Measurements from ENCODE around the gene KCNIP1.
"Not testable (repeated sequence)": the region's sequence is repeated elsewhere in the genome, so short reads cannot be mapped to it uniquely, and the experiment has no call there.

The KCNIP1 gene

DNA sequence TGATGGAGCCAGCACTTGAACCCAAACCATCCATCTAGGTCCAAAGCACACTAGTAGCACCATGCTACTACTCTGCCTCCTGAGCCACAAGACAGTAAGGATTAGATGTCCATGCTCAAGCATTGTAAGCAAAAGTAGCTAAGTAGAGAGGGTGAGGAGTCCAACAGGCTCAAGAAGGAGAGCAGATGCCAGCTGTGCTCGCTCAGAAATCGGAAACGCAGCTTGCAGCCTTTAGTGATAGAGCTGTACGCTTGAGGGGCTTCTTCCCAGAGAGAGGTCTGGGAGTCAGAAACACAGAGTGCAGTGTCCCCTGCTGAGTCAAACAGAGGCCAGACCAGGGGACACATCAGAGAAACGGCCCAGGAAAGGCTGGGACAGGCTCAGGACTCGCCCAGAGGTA lies 247.0 kb downstream of the KCNIP1 start:
- Histone ChIP-seq H3K9ac (ENCODE audit: low read length) (no peak overlapping the region), H3K9me3 (ENCODE audit: control insufficient read depth, insufficient read depth, low read depth, low read length) (no peaks in the 10 kb centered on the region), H3K4me1 (ENCODE audit: control insufficient read depth, insufficient read depth, low read length) (peaks cover 26% of the 10 kb centered on the region), H3K4me3 (ENCODE audit: low read depth, low read length) (no peak overlapping the region), H3K36me3 (ENCODE audit: control insufficient read depth, insufficient read depth, low read length) (peaks cover 10% of the 10 kb centered on the region; the same call in 1 of the 2 replicates), H3K27ac (ENCODE audit: low read depth, low read length) (no peak overlapping the region), H3K27me3 (ENCODE audit: control insufficient read depth, insufficient read depth, low read length) (no peaks in the 10 kb centered on the region)

DNA sequence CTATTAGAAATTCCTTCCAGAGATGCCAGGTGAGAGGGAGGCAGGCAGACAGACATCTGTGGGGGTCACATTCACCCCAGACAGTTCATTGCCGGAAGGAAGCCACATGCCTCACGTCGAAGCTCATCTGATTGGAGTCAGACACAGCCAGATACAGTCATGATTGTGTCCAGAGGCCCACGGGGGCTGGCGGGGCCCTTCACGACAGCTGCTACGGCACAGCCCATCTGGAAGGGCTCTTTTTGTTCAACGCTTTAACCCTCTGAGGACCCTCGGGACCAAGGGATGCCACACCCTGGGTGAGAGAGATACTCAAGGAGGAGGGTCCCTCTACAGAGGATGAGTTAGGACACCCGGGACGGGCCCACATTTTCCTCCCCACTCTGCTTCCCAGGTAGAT lies 247.8 kb downstream of the KCNIP1 start:
- H3K4me1 ChIP-seq (ENCODE audit: control insufficient read depth, insufficient read depth, low read length) = peaks cover 19% of the 10 kb centered on the region

DNA sequence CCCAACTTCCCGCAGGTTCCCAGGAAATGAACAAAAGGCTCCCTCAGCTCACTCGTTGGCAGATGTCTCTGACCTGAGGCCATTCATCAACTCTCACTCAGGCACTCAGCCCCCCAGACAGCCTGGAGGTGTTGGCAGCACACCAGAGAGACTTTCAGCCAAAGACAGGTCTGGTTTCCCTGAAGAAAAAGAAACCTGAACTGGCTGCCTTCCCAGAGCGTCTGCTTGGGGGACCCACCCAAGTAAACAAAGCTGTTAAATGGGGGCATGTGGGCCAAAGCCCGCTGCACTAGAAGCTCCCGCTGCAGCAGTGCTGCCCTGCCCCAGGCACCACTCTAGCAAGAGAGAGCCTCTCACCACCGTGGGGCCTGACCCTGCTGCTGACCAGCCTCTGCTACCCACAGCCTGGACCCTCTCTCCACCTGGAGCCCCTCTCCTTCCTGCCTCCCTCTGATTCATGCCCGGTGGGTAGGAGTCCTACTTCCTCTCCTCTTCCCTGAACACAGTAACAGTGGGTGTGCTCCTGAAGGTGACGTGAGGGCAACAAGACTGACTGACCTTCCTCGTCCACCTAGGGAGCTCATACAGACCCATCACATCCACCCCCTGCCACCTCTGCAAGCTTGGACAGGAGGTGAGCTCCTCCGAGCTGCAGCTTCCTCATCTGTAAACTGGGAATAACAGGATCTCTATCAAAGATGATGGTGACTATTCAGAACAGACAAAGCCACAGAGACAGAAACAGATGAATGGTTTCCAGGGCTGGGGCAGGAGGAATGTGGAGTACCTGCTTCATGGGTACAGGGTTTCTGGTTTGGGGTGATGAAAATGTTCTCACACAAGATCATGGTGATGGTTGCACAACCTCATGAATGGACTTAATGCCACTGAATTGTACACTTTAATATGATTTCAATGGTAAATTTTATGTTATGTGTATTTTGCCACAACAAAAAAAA lies 248.7 kb downstream of the KCNIP1 start:
- Histone ChIP-seq H3K36me3 (ENCODE audit: control insufficient read depth, insufficient read depth, low read length) (peaks cover 21% of the 10 kb centered on the region; the same call in 1 of the 2 replicates), H3K9ac (ENCODE audit: low read length) (no peak overlapping the region), H3K4me1 (ENCODE audit: control insufficient read depth, insufficient read depth, low read length) (peaks cover 24% of the 10 kb centered on the region; the same call in 1 of the 2 replicates), H3K4me3 (ENCODE audit: low read depth, low read length) (no peak overlapping the region), H3K27ac (ENCODE audit: low read depth, low read length) (no peak overlapping the region), H3K9me3 (ENCODE audit: control insufficient read depth, insufficient read depth, low read depth, low read length) (no peaks in the 10 kb centered on the region), H3K27me3 (ENCODE audit: control insufficient read depth, insufficient read depth, low read length) (no peaks in the 10 kb centered on the region)

More for the DNA sequence above, 247.8 kb downstream of the KCNIP1 start:
- H3K9me3 ChIP-seq (ENCODE audit: control insufficient read depth, insufficient read depth, low read depth, low read length) = no peaks in the 10 kb centered on the region
- H3K4me3 ChIP-seq (ENCODE audit: low read depth, low read length) = no peak overlapping the region
- no peak overlapping the region for H3K27ac ChIP-seq (ENCODE audit: low read depth, low read length)
- H3K36me3 ChIP-seq (ENCODE audit: control insufficient read depth, insufficient read depth, low read length) = peaks cover 15% of the 10 kb centered on the region; the same call in 1 of the 2 replicates
- H3K9ac ChIP-seq (ENCODE audit: low read length) = no peak overlapping the region
- no peaks in the 10 kb centered on the region for H3K27me3 ChIP-seq (ENCODE audit: control insufficient read depth, insufficient read depth, low read length)

DNA sequence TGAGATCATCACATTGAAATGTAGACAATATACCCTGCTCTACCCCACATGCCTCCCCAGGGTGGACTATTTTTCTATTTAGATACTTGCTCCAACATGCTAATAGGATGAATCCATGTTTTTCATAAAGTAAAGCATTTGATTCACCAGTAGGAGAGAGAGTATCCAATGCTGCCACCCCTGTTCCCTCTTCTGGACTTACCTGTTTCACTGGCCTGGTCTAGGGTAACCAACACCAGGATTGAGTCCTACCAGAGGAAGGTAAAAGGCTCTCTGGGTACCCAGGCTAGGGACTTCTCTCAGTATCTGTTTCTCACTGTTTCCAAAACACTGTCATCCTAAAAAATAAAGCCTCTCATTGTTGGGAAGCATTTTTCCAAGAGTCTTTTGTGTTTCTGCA lies 249.5 kb downstream of the KCNIP1 start:
- peaks cover 21% of the 10 kb centered on the region; the same call in 1 of the 2 replicates for H3K36me3 ChIP-seq (ENCODE audit: control insufficient read depth, insufficient read depth, low read length)
- H3K9me3 ChIP-seq (ENCODE audit: control insufficient read depth, insufficient read depth, low read depth, low read length) = no peaks in the 10 kb centered on the region
- no peak overlapping the region for H3K9ac ChIP-seq (ENCODE audit: low read length)
- H3K4me3 ChIP-seq (ENCODE audit: low read depth, low read length) = no peak overlapping the region
- H3K27ac ChIP-seq (ENCODE audit: low read depth, low read length) = no peak overlapping the region
- no peaks in the 10 kb centered on the region for H3K27me3 ChIP-seq (ENCODE audit: control insufficient read depth, insufficient read depth, low read length)
- H3K4me1 ChIP-seq (ENCODE audit: control insufficient read depth, insufficient read depth, low read length) = peaks cover 31% of the 10 kb centered on the region; the same call in 1 of the 2 replicates

DNA sequence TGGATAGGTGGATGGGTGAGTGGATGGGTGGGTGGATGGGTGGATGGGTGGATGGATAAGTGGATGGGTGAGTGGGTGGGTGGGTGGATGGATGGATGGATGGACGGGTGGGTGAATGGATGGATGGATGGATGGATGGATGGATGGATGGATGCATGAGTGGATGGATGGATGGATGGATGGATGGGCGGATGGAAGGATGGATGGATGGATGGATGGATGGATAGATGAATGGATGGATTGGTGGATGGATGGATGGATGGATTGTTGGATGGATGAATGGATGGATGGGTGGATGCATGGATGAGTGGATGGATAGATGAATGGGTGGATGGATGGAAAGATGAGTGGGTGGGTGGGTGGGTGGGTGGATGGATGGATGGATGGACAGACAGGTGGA lies 250.7 kb downstream of the KCNIP1 start:
- not testable (repeated sequence) for H3K9ac ChIP-seq (ENCODE audit: low read length); H3K9me3 ChIP-seq (ENCODE audit: control insufficient read depth, insufficient read depth, low read depth, low read length); H3K27me3 ChIP-seq (ENCODE audit: control insufficient read depth, insufficient read depth, low read length); H3K27ac ChIP-seq (ENCODE audit: low read depth, low read length); H3K4me3 ChIP-seq (ENCODE audit: low read depth, low read length)
- Histone ChIP-seq H3K36me3 (ENCODE audit: control insufficient read depth, insufficient read depth, low read length) (peaks cover 21% of the 10 kb centered on the region; the same call in 1 of the 2 replicates), H3K4me1 (ENCODE audit: control insufficient read depth, insufficient read depth, low read length) (peaks cover 23% of the 10 kb centered on the region; the same call in 1 of the 2 replicates)

DNA sequence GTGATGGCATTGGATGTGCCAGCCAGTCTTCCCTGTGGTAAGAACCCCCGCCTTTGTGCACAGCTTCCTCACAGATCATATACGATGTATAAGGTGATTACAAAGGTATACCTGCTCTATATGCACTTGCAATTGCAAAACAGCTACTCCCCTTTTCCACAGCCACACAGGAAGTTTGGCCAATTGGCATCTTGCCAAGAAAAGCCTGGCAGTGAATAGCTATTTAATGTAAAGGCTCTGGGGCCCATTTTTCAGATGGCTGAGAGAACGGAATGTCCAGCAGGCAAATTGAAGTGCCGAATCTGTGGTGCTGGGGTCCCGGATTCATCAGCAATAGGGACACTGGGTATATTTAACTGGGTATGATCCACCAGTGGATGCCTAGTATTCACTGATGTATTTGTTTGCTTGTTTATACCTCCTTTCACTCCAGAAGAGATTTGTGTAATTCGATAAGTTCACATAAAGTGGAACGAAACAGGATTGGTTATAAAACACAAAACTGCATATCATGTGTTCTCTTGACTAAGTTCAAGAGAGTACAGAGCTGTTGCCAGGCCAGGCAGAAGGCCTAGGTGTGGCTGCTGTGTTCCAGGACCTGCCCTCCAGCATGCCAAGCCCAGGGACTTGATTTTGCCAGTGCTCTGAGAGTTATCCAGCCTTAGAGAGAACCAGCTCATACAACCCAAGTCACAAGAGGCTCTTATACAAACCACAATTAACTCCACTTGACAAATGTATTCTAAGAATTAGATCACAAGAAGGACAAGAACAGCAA lies 252.0 kb downstream of the KCNIP1 start:
- peaks cover 28% of the 10 kb centered on the region for H3K4me1 ChIP-seq (ENCODE audit: control insufficient read depth, insufficient read depth, low read length)
- H3K9me3 ChIP-seq (ENCODE audit: control insufficient read depth, insufficient read depth, low read depth, low read length) = no peaks in the 10 kb centered on the region
- H3K4me3 ChIP-seq (ENCODE audit: low read depth, low read length) = no peak overlapping the region
- H3K36me3 ChIP-seq (ENCODE audit: control insufficient read depth, insufficient read depth, low read length) = peaks cover 21% of the 10 kb centered on the region; the same call in 1 of the 2 replicates
- no peak overlapping the region for H3K9ac ChIP-seq (ENCODE audit: low read length)
- no peaks in the 10 kb centered on the region for H3K27me3 ChIP-seq (ENCODE audit: control insufficient read depth, insufficient read depth, low read length)
- no peak overlapping the region for H3K27ac ChIP-seq (ENCODE audit: low read depth, low read length)

DNA sequence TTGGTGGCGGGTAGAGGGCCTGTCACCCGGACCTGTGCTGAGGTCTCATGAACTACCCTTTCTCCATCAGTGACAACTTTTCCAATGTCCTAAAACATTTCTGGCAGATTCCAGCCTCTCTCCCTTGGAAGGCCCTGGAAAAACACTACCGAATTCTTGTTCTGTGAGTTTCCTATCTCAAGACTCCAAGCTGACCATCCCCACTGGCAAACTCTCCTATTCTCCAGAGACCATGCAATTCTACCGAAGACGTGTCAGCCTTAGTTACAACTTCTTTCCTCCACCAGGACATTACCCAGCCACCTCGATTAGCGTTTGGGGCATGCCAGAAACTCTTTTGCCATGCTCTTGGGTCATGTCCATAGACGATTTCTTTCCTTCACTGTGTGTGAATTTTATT lies 252.9 kb downstream of the KCNIP1 start:
- Histone ChIP-seq H3K4me1 (ENCODE audit: control insufficient read depth, insufficient read depth, low read length) (peaks cover 36% of the 10 kb centered on the region), H3K27ac (ENCODE audit: low read depth, low read length) (no peak overlapping the region), H3K9me3 (ENCODE audit: control insufficient read depth, insufficient read depth, low read depth, low read length) (no peaks in the 10 kb centered on the region), H3K36me3 (ENCODE audit: control insufficient read depth, insufficient read depth, low read length) (peaks cover 21% of the 10 kb centered on the region; the same call in 1 of the 2 replicates), H3K27me3 (ENCODE audit: control insufficient read depth, insufficient read depth, low read length) (no peaks in the 10 kb centered on the region), H3K4me3 (ENCODE audit: low read depth, low read length) (no peak overlapping the region), H3K9ac (ENCODE audit: low read length) (no peak overlapping the region)

DNA sequence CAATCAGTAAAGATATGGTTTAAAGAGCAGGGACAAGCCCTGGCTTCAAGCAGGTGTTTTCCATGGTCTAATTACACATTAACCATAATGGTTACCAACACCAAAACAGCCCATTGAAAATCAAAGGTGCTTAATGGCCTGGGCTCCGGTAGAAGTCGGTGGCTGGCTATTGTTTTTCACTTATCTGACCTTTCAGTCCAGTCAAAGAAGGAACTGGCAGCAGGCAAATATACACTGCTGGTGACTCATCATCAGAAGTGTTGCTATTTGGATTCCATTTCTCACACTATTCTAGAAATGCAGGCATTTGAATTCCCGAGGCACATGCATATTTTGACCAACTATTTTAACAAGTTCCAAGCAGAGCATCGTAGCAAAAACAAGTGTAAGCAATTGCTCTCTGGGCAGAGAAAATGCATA lies 253.4 kb downstream of the KCNIP1 start:
- no peak overlapping the region for H3K4me3 ChIP-seq (ENCODE audit: low read depth, low read length)
- no peak overlapping the region for H3K27ac ChIP-seq (ENCODE audit: low read depth, low read length)
- H3K9ac ChIP-seq (ENCODE audit: low read length) = no peak overlapping the region
- H3K36me3 ChIP-seq (ENCODE audit: control insufficient read depth, insufficient read depth, low read length) = peaks cover 21% of the 10 kb centered on the region; the same call in 1 of the 2 replicates
- no peaks in the 10 kb centered on the region for H3K9me3 ChIP-seq (ENCODE audit: control insufficient read depth, insufficient read depth, low read depth, low read length)
- H3K27me3 ChIP-seq (ENCODE audit: control insufficient read depth, insufficient read depth, low read length) = no peaks in the 10 kb centered on the region
- H3K4me1 ChIP-seq (ENCODE audit: control insufficient read depth, insufficient read depth, low read length) = peaks cover 39% of the 10 kb centered on the region

DNA sequence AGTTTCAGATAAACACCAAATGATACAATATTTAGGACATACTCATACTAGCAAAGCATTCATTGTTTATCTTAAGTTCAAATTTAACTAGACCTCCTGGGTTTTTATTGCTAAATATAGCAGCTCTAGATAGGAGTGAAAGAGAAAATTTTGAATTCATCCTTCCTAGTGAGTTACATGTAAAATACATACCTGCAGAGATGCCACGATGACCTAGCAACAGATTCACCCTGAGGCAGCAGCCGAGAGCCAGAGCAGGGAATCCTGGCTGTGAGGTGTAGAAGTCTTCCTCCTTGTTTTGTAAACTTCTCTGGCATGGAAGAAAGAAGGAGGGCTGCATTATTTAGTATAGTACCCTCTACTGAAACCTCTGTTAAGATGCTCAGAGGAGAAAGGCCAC lies 253.8 kb downstream of the KCNIP1 start:
- Histone ChIP-seq H3K27me3 (ENCODE audit: control insufficient read depth, insufficient read depth, low read length) (no peaks in the 10 kb centered on the region), H3K4me1 (ENCODE audit: control insufficient read depth, insufficient read depth, low read length) (peaks cover 36% of the 10 kb centered on the region), H3K36me3 (ENCODE audit: control insufficient read depth, insufficient read depth, low read length) (peaks cover 21% of the 10 kb centered on the region; the same call in 1 of the 2 replicates), H3K4me3 (ENCODE audit: low read depth, low read length) (no peak overlapping the region), H3K9me3 (ENCODE audit: control insufficient read depth, insufficient read depth, low read depth, low read length) (no peaks in the 10 kb centered on the region), H3K27ac (ENCODE audit: low read depth, low read length) (no peak overlapping the region), H3K9ac (ENCODE audit: low read length) (no peak overlapping the region)

DNA sequence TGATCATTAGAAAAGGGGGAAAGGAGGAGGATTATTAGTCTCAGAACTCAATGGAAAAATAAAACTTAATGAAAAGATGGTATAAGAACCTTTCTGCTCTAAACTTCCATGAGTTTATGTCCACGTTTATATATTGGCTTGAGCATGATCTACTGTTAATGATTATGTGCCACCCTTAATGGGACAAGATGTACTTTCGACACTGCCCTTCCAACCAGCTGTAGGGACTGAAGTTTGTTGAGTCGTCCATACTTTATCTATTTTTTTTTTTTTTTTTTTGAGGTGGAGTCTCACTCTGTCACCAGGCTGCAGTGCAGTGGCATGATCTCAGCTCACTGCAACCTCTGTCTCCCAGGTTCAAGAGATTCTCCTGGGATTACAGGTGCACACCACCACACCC lies 254.7 kb downstream of the KCNIP1 start:
- H3K9ac ChIP-seq (ENCODE audit: low read length) = no peak overlapping the region
- H3K27ac ChIP-seq (ENCODE audit: low read depth, low read length) = no peak overlapping the region
- H3K36me3 ChIP-seq (ENCODE audit: control insufficient read depth, insufficient read depth, low read length) = peaks cover 21% of the 10 kb centered on the region; the same call in 1 of the 2 replicates
- no peaks in the 10 kb centered on the region for H3K9me3 ChIP-seq (ENCODE audit: control insufficient read depth, insufficient read depth, low read depth, low read length)
- no peak overlapping the region for H3K4me3 ChIP-seq (ENCODE audit: low read depth, low read length)
- H3K27me3 ChIP-seq (ENCODE audit: control insufficient read depth, insufficient read depth, low read length) = no peaks in the 10 kb centered on the region
- peaks cover 36% of the 10 kb centered on the region for H3K4me1 ChIP-seq (ENCODE audit: control insufficient read depth, insufficient read depth, low read length)
